HFF-Myc (cell line): ENCODE measurements around the gene EIF4E1B.
"Not testable (repeated sequence)": the region's sequence is repeated elsewhere in the genome, so short reads cannot be mapped to it uniquely, and the experiment has no call there.

Source experiments
- DNase-seq: peaks from one replicate; pipeline ENCODE4 v3.0.0-alpha.2; 2011; ENCODE audit warnings: low read depth; ENCODE audit errors: extremely low read depth
- H3K4me3 ChIP-seq: replicated peaks from 2 replicates; pipeline ENCODE4 v1.5.1; 2011; ENCODE audit warnings: low read depth, mild to moderate bottlenecking, control low read depth, low read length
- TF ChIP-seq, protein P1 (sequence below): IDR thresholded peaks from 2 replicates; pipeline ENCODE4 v1.5.1; 2012; ENCODE audit warnings: mild to moderate bottlenecking, low read depth, low read length, control low read depth; ENCODE audit errors: missing control alignments

EIF4E1B gene

GRCh38 chr5:176596689-176597416, 33.6 kb upstream of the EIF4E1B start:
- no peak overlapping the region for H3K4me3 ChIP-seq
- TF ChIP-seq, protein P1, sequence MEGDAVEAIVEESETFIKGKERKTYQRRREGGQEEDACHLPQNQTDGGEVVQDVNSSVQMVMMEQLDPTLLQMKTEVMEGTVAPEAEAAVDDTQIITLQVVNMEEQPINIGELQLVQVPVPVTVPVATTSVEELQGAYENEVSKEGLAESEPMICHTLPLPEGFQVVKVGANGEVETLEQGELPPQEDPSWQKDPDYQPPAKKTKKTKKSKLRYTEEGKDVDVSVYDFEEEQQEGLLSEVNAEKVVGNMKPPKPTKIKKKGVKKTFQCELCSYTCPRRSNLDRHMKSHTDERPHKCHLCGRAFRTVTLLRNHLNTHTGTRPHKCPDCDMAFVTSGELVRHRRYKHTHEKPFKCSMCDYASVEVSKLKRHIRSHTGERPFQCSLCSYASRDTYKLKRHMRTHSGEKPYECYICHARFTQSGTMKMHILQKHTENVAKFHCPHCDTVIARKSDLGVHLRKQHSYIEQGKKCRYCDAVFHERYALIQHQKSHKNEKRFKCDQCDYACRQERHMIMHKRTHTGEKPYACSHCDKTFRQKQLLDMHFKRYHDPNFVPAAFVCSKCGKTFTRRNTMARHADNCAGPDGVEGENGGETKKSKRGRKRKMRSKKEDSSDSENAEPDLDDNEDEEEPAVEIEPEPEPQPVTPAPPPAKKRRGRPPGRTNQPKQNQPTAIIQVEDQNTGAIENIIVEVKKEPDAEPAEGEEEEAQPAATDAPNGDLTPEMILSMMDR = no peak
- DNase-seq = no peak

DNA sequence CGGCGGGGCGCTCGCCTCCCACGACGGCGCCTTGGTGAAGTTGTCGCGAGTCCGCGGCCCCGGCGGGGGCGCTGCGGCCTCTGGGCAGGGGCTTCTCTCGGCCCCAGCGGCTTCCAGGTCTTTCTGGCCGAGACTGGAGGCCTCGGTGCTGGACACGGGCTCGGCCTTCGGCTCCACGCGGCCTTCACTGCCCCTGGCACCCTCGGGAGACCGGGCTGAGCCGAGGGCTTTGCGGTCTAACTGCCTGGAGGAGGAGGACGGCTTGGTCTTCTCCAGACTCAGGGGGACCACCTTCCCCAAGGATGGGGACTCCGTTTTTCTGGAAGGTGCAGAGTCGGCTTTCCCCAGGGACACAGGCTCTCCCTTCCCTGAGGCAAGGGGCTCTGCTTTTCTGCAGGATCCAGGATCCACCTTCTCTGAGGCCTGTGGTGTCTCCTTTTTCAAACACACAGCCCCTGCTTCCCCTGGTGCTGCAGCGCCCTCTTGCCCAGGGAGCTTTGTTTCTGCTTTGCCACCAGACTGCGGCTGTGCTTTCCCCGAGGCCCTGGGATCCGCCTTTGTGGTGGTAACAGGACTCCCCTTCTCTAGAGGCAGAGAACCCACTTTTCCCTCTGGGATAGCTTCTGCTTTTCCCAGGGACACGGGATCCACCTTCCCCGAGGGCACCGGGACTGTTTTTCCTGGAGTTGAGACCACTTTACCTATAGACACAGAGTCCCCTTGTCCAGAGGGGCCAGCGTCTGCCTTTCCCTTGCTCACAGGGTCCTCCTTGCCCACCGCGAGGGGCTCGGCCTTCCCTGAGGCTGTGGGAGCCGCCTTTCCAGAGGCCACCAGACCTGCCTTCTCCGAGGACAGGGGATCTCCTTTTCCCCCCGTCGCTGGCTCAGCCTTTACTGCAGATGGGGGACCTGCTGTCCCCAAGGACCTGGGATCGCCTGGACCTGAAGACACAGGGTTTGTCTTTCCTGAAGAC, 32.8 kb upstream of the EIF4E1B start:
- H3K4me3 ChIP-seq = no peak overlapping the region
- TF ChIP-seq, protein P1 = no peak
- no peak for DNase-seq

DNA sequence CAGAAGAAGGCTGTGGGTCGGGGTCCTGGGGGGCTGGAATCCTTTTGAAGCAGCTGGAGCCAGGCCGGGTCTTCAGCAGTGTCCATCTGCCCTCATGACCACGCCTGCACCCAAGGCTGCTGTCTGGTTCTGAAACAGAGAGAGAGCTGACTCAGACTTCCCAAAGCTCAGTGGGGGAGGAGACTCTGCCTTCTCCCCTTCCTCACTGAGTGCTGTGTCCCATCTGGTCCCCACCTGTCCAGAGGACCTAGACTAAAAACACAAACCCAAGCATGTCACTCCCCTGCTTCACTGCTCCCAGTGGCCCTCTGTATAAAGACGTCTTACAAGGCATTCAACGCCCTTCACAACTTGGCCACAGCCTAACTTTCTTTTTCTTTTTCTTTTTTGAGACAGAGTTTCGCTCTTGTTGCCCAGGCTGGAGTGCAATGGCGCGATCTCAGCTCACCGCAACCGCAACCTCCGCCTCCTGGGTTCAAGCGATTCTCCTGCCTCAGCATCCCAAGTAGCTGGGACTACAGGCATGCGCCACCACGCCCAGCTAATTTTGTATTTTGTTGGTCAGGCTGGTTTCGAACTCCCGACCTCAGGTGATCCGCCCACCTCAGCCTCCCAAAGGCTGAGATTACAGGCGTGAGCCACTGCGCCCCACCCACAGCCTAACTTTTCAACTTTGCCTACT, 30.6 kb upstream of the EIF4E1B start:
- DNase-seq = peak; percentile 85
- not testable (repeated sequence) for H3K4me3 ChIP-seq

- TF ChIP-seq, protein P1 = no peak
- no peak for DNase-seq
- no peak overlapping the region for H3K4me3 ChIP-seq
Measured at GRCh38 chr5:176601901-176602482, 28.5 kb upstream of the EIF4E1B start.

GRCh38 chr5:176603091-176603490, 27.4 kb upstream of the EIF4E1B start:
- TF ChIP-seq, protein P1 = no peak
- no peak overlapping the region for H3K4me3 ChIP-seq
- DNase-seq = no peak

DNA sequence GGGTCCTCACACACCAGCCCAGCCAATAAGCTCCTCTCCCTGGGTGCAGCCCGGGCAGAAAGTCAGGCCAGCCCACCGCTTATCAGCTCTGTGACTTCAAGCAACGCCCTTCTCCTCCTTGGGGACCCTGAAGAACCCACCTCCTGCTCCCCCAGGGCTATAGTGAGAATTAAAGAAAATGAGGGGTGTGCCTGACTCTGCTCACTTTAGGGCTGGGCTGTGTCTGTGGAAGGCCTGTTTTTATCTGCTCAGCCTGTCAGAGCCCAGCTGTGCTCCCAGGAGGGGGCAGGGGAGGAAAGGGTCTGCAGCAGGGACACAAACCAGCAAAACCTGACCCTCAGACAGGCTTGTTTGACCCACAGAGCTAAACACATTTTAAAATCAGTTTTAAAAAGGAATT, 24.4 kb upstream of the EIF4E1B start:
- no peak overlapping the region for H3K4me3 ChIP-seq
- TF ChIP-seq, protein P1 = no peak
- no peak for DNase-seq
